H9 (cell line): ENCODE measurements around the gene TLR8. TPM values are rescaled to one million over a fixed set of nuclear protein-coding genes. Genes with fewer than 3 reads are reported as not detected.

ENCODE experiments used
- DNase-seq: peaks from one replicate; pipeline ENCODE4 v3.0.0-alpha.2; 2017
- H2AFZ ChIP-seq: one replicate; pipeline ENCODE4 v1.6.1; 2013; ENCODE audit warnings: mild to moderate bottlenecking, low read length, control low read depth, moderate library complexity
- H2AK5ac ChIP-seq: 2 replicates; pipeline ENCODE4 v1.6.1; 2013; ENCODE audit warnings: low read length, control low read depth, mixed read lengths; ENCODE audit not compliant: insufficient read length
- H2BK120ac ChIP-seq: one replicate; pipeline ENCODE4 v1.6.1; 2013; ENCODE audit warnings: low read depth, mild to moderate bottlenecking, low read length, control low read depth, inconsistent platforms; ENCODE audit not compliant: poor library complexity, severe bottlenecking
- H2BK12ac ChIP-seq: 2 replicates; pipeline ENCODE4 v1.6.1; 2013; ENCODE audit warnings: low read length, control low read depth, mixed read lengths, low read depth; ENCODE audit not compliant: insufficient read length
- H2BK15ac ChIP-seq: 2 replicates; pipeline ENCODE4 v1.6.1; 2013; ENCODE audit warnings: low read depth, low read length, control low read depth
- H2BK20ac ChIP-seq: one replicate; pipeline ENCODE4 v1.6.1; 2013; ENCODE audit warnings: low read depth, mild to moderate bottlenecking, low read length, control low read depth, inconsistent platforms; ENCODE audit not compliant: poor library complexity, severe bottlenecking
- H2BK5ac ChIP-seq: 2 replicates; pipeline ENCODE4 v1.6.1; 2013; ENCODE audit warnings: low read length, control low read depth, mixed read lengths; ENCODE audit not compliant: insufficient read length
- H3K14ac ChIP-seq: 2 replicates; pipeline ENCODE4 v1.6.1; 2013; ENCODE audit warnings: low read length, control low read depth; ENCODE audit not compliant: insufficient read depth
- H3K18ac ChIP-seq: 2 replicates; pipeline ENCODE4 v1.6.1; 2013; ENCODE audit warnings: low read depth, mild to moderate bottlenecking, mixed read lengths, low read length, control low read depth; ENCODE audit not compliant: insufficient read length
- H3K23ac ChIP-seq: 2 replicates; pipeline ENCODE4 v1.6.1; 2013; ENCODE audit warnings: low read length, control low read depth, mixed read lengths, low read depth; ENCODE audit not compliant: insufficient read length
- H3K23me2 ChIP-seq: 2 replicates; pipeline ENCODE4 v1.6.1; 2013; ENCODE audit warnings: low read depth, mild to moderate bottlenecking, mixed read lengths, low read length, control low read depth; ENCODE audit not compliant: insufficient read length, poor library complexity, severe bottlenecking
- H3K27ac ChIP-seq: 2 replicates; pipeline ENCODE4 v1.5.1; 2013; ENCODE audit warnings: low read length, control low read depth, mixed read lengths, low read depth; ENCODE audit not compliant: insufficient read length
- H3K27me3 ChIP-seq: 2 replicates; pipeline ENCODE4 v1.6.1; 2013; ENCODE audit warnings: low read length, control low read depth, inconsistent platforms; ENCODE audit not compliant: insufficient read depth
- H3K4ac ChIP-seq: 2 replicates; pipeline ENCODE4 v1.6.1; 2013; ENCODE audit warnings: low read depth, mild to moderate bottlenecking, control low read depth, inconsistent platforms, low read length, moderate library complexity
- H3K4me1 ChIP-seq: 2 replicates; pipeline ENCODE4 v1.6.1; 2013; ENCODE audit warnings: low read length, control low read depth, inconsistent platforms; ENCODE audit not compliant: insufficient read depth
- H3K4me2 ChIP-seq: 2 replicates; pipeline ENCODE4 v1.6.1; 2013; ENCODE audit warnings: low read length, control low read depth, mixed read lengths; ENCODE audit not compliant: insufficient read length, insufficient read depth
- H3K56ac ChIP-seq: 2 replicates; pipeline ENCODE4 v1.6.1; 2013; ENCODE audit warnings: low read depth, mild to moderate bottlenecking, mixed read lengths, low read length, control low read depth; ENCODE audit not compliant: insufficient read length
- H3K79me1 ChIP-seq: 2 replicates; pipeline ENCODE4 v1.6.1; 2013; ENCODE audit warnings: low read depth, mild to moderate bottlenecking, moderate library complexity, low read length, control low read depth, inconsistent platforms; ENCODE audit not compliant: insufficient read depth, poor library complexity, severe bottlenecking
- H3K79me2 ChIP-seq: 2 replicates; pipeline ENCODE4 v1.6.1; 2013; ENCODE audit warnings: low read length, control low read depth, inconsistent platforms; ENCODE audit not compliant: insufficient read depth
- H3K9ac ChIP-seq: 2 replicates; pipeline ENCODE4 v1.6.1; 2013; ENCODE audit warnings: low read length, control low read depth, mixed read lengths; ENCODE audit not compliant: insufficient read length; ENCODE audit errors: extremely low read depth
- H3K9me3 ChIP-seq: one replicate; pipeline ENCODE4 v1.6.1; 2013; ENCODE audit warnings: low read depth, low read length, inconsistent platforms; ENCODE audit not compliant: control insufficient read depth
- H3T11ph ChIP-seq: one replicate; pipeline ENCODE4 v1.6.1; 2013; ENCODE audit warnings: mild to moderate bottlenecking, low read length, control low read depth, inconsistent platforms
- H4K20me1 ChIP-seq: one replicate; pipeline ENCODE4 v1.6.1; 2013; ENCODE audit not compliant: control insufficient read depth, insufficient read length, insufficient read depth
- H4K5ac ChIP-seq: 2 replicates; pipeline ENCODE4 v1.6.1; 2013; ENCODE audit warnings: low read depth, mild to moderate bottlenecking, mixed read lengths, low read length, control low read depth; ENCODE audit not compliant: insufficient read length
- H4K8ac ChIP-seq: replicated peaks from 2 replicates; pipeline ENCODE4 v1.6.1; 2013; ENCODE audit warnings: low read length, control low read depth, mixed read lengths, low read depth; ENCODE audit not compliant: insufficient read length
- H4K91ac ChIP-seq: 2 replicates; pipeline ENCODE4 v1.6.1; 2013; ENCODE audit warnings: low read depth, mild to moderate bottlenecking, moderate library complexity, mixed read lengths, low read length, control low read depth; ENCODE audit not compliant: insufficient read length
- H3K27ac Mint-ChIP-seq, 3 experiments: 2 replicates in 2 of 3; 3 replicates in 1 of 3; pipeline ENCODE4 v1.8.0; 2020 to 2021; ENCODE audit warnings: mixed read lengths in 3 of 3, mild to moderate bottlenecking in 1 of 3, moderate library complexity in 1 of 3
- H3K27me3 Mint-ChIP-seq: 2 replicates; pipeline ENCODE4 v1.8.0; 2021; ENCODE audit warnings: low read depth, mild to moderate bottlenecking, moderate library complexity, mixed read lengths
- H3K36me3 Mint-ChIP-seq, 3 experiments: 2 replicates in 2 of 3; 3 replicates in 1 of 3; pipeline ENCODE4 v1.8.0; 2020 to 2021; ENCODE audit warnings: low read depth in 3 of 3, mixed read lengths in 3 of 3; ENCODE audit not compliant: insufficient read depth in 1 of 3
- H3K4me1 Mint-ChIP-seq, 2 experiments: 2 replicates each; pipeline ENCODE4 v1.8.0; 2020; ENCODE audit warnings: mixed read lengths in 2 of 2
- H3K4me3 Mint-ChIP-seq, 2 experiments: 2 replicates in 1 of 2; 3 replicates in 1 of 2; pipeline ENCODE4 v1.8.0; 2020 to 2021; ENCODE audit warnings: mild to moderate bottlenecking in 2 of 2, mixed read lengths in 2 of 2, moderate library complexity in 1 of 2
- H3K9me3 Mint-ChIP-seq, 2 experiments: 2 replicates in 1 of 2; 3 replicates in 1 of 2; pipeline ENCODE4 v1.8.0; 2020; ENCODE audit warnings: mild to moderate bottlenecking in 2 of 2, mixed read lengths in 2 of 2, moderate library complexity in 1 of 2
- WGBS: extraction: QIAGEN DNeasy Blood & Tissue Kit; methylation state at CpG from one replicate; pipeline ENCODE4 v1.1.7; 2013; ENCODE audit warnings: missing lambda C conversion rate, low lambda C conversion rate, mixed read lengths; ENCODE audit not compliant: insufficient read length; ENCODE audit errors: extremely low coverage; 5-methylcytosine and 5-hydroxymethylcytosine counted together
- total RNA-seq: library from RNA; stranded (reverse); gene quantifications from 2 replicates; pipeline ENCODE4 v1.2.1, GENCODE V29; 2021
- TF ChIP-seq, protein P1 (sequence below): fragments of 200-600 bp; sonication (generic); conservative IDR thresholded peaks from 3 replicates; pipeline ENCODE4 v1.8.0; 2021; ENCODE audit warnings: antibody characterized with exemption, mild to moderate bottlenecking

Gene TLR8
- total RNA-seq, 1 experiment from 2014 or later = not detected

DNA sequence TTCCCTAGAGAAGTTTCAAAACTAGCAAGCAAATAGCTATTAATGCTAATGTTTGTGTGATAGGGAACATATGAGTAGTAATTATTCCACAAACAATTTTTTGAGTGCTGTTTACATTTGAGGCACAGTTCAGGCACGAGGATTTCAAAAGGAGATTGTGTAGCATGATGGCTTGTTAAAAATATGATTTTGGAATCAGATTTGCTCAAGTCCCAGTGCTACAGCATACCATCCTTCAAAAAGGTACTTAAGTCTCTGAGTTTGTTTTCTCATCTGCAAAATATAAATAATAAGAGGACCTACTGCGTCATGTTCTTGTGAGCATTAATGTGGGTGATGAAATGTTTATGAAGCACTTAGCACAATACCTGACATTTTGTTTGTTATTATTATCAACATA, 11.3 kb downstream of the TLR8 start:
- Histone ChIP-seq H3K14ac (no peak overlapping the region), H3K56ac (no peak overlapping the region), H4K91ac (no peak overlapping the region), H3T11ph (no peak overlapping the region), H3K27me3 (no peaks in the 10 kb centered on the region), H4K5ac (no peak overlapping the region), H2BK5ac (no peak overlapping the region), H3K9me3 (no peaks in the 10 kb centered on the region), H3K23me2 (no peaks in the 10 kb centered on the region), H3K79me2 (0 out of 2 replicates have a peak, but pooled peaks cover 1% of the 10 kb centered on the region), H2BK120ac (no peak overlapping the region), H4K20me1 (no peaks in the 10 kb centered on the region), H2BK20ac (no peak overlapping the region), H3K79me1 (no peaks in the 10 kb centered on the region), H3K23ac (no peak overlapping the region), H3K4me1 (no peaks in the 10 kb centered on the region), H3K18ac (no peak overlapping the region), H2BK15ac (no peak overlapping the region), H4K8ac (no peak overlapping the region), H2AK5ac (no peak overlapping the region), H2AFZ (no peak overlapping the region), H3K27ac (no peak overlapping the region), H3K4ac (no peak overlapping the region), H3K4me2 (no peak overlapping the region), H2BK12ac (no peak overlapping the region), H3K9ac (no peak overlapping the region)
- no peak for DNase-seq
- no peak overlapping the region for H3K27ac Mint-ChIP-seq
- H3K36me3 Mint-ChIP-seq = peaks cover 0 to 4% (median 0%) of the 10 kb centered on the region in 3 experiments; a peak in 1 of 7 replicates
- H3K4me1 Mint-ChIP-seq = 0 out of 4 replicates have a peak, but pooled peaks cover 0 to 2% of the 10 kb centered on the region in 2 experiments
- WGBS = no CpG with 5 or more reads among the region's 2 CpGs
- H3K4me3 Mint-ChIP-seq = no peak overlapping the region
- H3K9me3 Mint-ChIP-seq = peaks cover 66 to 67% of the 10 kb centered on the region in 2 experiments
- TF ChIP-seq, protein P1, sequence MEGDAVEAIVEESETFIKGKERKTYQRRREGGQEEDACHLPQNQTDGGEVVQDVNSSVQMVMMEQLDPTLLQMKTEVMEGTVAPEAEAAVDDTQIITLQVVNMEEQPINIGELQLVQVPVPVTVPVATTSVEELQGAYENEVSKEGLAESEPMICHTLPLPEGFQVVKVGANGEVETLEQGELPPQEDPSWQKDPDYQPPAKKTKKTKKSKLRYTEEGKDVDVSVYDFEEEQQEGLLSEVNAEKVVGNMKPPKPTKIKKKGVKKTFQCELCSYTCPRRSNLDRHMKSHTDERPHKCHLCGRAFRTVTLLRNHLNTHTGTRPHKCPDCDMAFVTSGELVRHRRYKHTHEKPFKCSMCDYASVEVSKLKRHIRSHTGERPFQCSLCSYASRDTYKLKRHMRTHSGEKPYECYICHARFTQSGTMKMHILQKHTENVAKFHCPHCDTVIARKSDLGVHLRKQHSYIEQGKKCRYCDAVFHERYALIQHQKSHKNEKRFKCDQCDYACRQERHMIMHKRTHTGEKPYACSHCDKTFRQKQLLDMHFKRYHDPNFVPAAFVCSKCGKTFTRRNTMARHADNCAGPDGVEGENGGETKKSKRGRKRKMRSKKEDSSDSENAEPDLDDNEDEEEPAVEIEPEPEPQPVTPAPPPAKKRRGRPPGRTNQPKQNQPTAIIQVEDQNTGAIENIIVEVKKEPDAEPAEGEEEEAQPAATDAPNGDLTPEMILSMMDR = no peak
- peaks cover 3% of the 10 kb centered on the region for H3K27me3 Mint-ChIP-seq
